ENCODE results near the gene APBA3.

APBA3 gene

GRCh38 chr19:3752492-3752891 lies 9.0 kb downstream of the APBA3 start:
- H3K4me3 ChIP-seq (ENCODE audit: low read depth, low read length) = no peak overlapping the region
- TF ChIP-seq CTCF (IDR thresholded peaks at IDR 0.05; ENCODE audit: low read depth, low read length) = no peak

- H3K4me3 ChIP-seq (ENCODE audit: low read depth, low read length) = no peak overlapping the region
- no peak for TF ChIP-seq CTCF (IDR thresholded peaks at IDR 0.05; ENCODE audit: low read depth, low read length)
These were observed 10.3 kb downstream of the APBA3 start for GRCh38 chr19:3751236-3751635.

- TF ChIP-seq CTCF (IDR thresholded peaks at IDR 0.05; ENCODE audit: low read depth, low read length) = no peak
- no peak overlapping the region for H3K4me3 ChIP-seq (ENCODE audit: low read depth, low read length)
These were observed 11.3 kb downstream of the APBA3 start for GRCh38 chr19:3750211-3750610.

DNA sequence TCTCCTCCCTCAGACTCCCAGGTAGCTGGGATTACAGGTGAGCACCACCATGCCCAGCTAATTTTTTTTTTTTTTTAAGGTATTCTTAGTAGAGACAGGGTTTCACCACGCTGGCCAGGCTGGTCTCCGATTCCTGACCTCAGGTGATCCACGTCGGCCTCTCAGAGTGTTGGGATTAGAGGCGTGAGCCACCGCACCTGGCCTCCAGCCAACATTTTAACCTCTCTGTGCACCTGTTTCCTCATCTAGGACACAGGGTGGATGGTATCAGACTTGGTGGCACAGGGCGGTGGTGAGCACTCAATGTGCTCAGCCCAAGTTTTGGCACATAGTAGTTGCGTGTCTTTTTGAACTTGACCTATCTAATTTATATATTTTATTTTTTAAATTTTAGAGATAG lies 12.5 kb downstream of the APBA3 start:
- no peak overlapping the region for H3K4me3 ChIP-seq (ENCODE audit: low read depth, low read length)
- TF ChIP-seq CTCF (IDR thresholded peaks at IDR 0.05; ENCODE audit: low read depth, low read length) = no peak

- no peak overlapping the region for H3K4me3 ChIP-seq (ENCODE audit: low read depth, low read length)
- TF ChIP-seq CTCF (IDR thresholded peaks at IDR 0.05; ENCODE audit: low read depth, low read length) = no peak
These were observed 15.0 kb downstream of the APBA3 start for GRCh38 chr19:3746371-3747056.

DNA sequence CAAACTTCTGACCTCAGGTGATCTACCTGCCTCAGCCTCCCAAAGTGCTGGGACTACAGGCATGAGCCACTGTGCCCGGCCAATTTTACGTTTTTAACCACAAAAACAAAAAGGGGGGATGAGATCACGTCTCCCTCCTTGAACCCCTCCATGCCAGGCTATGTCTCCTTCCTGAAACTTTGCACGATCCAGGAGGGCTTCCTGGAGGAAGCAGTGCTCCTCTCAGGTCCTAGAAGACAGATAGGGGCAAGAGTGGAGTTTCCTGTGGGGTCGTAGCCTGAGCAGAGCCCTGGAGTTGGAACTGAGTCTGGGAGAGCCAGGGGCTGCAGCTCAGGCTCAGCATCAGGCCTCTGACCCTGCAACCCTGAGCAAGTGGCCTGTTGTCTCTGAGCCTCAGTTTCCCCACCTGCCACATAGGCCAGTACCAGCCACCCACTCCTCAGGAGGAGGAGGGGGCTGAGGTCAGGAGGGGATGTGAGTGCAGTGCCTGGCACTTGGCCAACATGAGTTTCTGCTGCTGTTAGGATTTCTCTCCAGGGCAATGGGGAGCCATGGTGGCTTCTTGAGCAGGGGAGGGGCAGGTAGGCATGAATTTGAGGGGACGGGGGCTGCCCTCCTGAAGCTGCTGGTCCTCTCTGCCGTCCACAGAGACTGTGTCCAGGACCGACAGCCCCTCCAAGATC lies 16.0 kb downstream of the APBA3 start:
- no peak for TF ChIP-seq CTCF (IDR thresholded peaks at IDR 0.05; ENCODE audit: low read depth, low read length)

DNA sequence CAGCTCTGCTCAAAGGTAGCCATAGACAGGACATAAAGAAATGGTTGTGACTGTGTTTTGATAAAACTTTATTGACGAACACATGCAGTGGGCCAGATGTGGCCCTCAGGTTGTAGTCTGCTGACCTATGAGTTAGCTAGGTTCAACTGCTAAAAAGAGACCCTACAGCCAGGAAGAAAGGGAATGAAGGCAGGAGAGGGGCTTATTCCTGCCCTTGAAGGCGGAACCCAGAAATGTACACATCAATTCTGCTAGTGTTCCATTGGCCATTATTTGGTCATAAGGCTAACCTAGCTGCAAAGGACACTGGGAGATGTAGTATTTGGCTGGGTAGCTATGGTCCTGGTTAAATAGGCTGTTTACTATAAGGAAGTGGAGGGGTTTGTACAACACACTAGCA lies 18.0 kb downstream of the APBA3 start:
- H3K4me3 ChIP-seq (ENCODE audit: low read depth, low read length) = no peak overlapping the region
- no peak for TF ChIP-seq CTCF (IDR thresholded peaks at IDR 0.05; ENCODE audit: low read depth, low read length)

More for the DNA sequence above, 16.0 kb downstream of the APBA3 start:
- no peak overlapping the region for H3K4me3 ChIP-seq (ENCODE audit: low read depth, low read length)

Data from WI38 (cell line).